GM12892 (cell line): ENCODE data around the gene KRTAP4-6.
"Not testable (repeated sequence)": the region's sequence is repeated elsewhere in the genome, so short reads cannot be mapped to it uniquely, and the experiment has no call there.

ENCODE experiments used
- DNase-seq: peaks from one replicate; pipeline ENCODE4 v3.0.0; 2011; ENCODE audit not compliant: insufficient read length
- FAIRE-seq: peaks from 2 replicates; lab custom pipeline; 2011; peaks lifted over from hg19 to GRCh38; lab: Jason Lieb, UNC
- POLR2A ChIP-seq: IDR thresholded peaks from 2 replicates; pipeline ENCODE4 v1.6.1; 2011; ENCODE audit warnings: low read depth, low read length, control low read depth
- POLR2AphosphoS5 ChIP-seq: IDR thresholded peaks from 2 replicates; pipeline ENCODE4 v1.6.1; 2011; ENCODE audit warnings: low read depth, low read length, control low read depth
- TAF1 ChIP-seq: IDR thresholded peaks from 2 replicates; pipeline ENCODE4 v1.6.1; 2011; ENCODE audit warnings: low read depth, mild to moderate bottlenecking, control low read depth, low read length, borderline replicate concordance

The KRTAP4-6 gene

DNA sequence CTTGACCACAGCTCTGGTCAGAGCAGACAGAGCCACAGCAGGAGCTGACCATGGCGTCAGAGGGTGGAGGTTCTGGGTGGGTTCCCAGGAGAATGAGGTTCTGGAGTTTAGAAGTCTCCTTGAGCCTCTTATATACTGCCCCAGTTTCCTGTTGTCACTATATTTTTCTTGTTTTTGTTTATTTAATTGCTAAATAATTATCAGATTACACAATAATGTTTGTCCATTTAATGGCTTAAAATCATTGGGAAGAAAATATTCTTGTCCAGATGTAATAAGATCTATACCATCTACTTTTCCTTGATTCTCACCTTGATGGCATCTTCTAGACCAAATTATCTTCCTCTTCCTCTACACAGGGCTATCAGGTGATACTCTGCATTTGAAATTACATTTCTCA lies 27.8 kb upstream of the KRTAP4-6 start, which contains the start of gene KRTAP4-3:
KRTAP4-3 (minus strand) TSS at position 101 of the 400 bp plus-strand sequence; CDS start at position 52, 49 bp downstream.
- DNase-seq (no peak), FAIRE-seq (no peak)
- no peak for TF ChIP-seq POLR2A
- no peak for TF ChIP-seq POLR2AphosphoS5
- TF ChIP-seq TAF1: no peak

DNA sequence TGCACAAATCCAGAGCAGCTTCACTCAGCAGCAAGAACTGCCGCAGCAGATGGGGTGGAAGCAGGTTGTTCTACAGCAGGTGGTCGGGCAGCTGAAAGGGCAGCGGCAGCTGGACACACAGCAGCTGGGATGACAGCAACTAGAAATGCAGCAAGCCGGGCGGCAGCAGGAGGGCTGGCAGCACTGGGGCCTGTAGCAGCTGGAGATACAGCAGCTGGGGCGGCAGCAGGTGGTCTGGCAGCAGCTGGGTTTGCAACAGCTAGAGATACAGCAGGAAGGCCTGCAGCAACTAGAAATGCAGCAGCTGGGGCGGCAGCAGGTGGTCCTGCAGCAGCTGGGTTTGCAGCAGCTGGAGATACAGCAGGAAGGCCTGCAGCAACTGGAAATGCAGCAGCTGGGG lies 27.2 kb upstream of the KRTAP4-6 start:
- no peak for DNase-seq
- FAIRE-seq: no peak
- TF ChIP-seq TAF1 (no peak), POLR2A (no peak), POLR2AphosphoS5 (no peak)

DNA sequence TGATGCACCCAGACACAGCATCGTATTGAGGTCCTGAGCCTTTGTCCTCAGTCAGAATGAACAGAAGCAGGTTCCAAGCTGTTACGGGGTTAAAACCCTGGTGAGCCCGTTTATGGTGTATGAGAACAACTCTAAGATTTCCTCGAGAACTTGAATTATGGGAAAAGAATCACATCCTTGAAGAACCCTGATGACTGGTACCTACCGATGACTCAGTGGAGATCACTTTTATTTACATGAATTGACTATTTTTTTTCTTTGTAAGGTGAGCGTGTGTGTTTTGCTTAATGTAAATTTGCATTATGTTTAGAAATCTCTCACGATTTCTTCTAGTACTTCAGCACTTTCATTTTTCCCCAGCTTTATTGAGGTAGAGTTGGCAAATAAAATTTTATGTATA lies 23.5 kb upstream of the KRTAP4-6 start:
- no peak for TF ChIP-seq POLR2A
- no peak for TF ChIP-seq TAF1
- TF ChIP-seq POLR2AphosphoS5: no peak
- DNase-seq (no peak), FAIRE-seq (no peak)

DNA sequence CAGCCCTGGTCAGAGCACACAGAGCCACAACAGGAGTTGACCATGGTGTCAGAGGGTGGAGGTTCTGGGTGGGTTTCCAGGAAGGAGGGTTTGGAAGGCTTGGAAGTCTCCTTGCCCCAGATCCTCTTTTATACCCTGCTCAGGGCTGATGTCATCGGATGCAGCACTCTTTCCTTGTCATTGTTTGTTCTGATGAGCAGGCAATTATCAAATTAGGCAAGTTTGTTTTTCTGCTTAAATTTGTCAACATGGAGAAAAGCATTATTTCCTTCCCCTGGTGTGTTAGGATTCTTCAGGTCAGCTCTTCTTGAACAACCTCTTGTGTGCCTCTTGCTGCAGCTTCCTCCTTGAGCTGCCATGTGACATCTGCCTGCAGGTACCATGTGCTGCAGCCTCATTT lies 20.3 kb upstream of the KRTAP4-6 start, which contains the start of gene KRTAP4-4:
KRTAP4-4 (minus strand) TSS at position 101 of the 400 bp plus-strand sequence; CDS start at position 44, 57 bp downstream.
- no peak for FAIRE-seq
- TF ChIP-seq TAF1 (no peak), POLR2A (no peak), POLR2AphosphoS5 (no peak)
- no peak for DNase-seq

DNA sequence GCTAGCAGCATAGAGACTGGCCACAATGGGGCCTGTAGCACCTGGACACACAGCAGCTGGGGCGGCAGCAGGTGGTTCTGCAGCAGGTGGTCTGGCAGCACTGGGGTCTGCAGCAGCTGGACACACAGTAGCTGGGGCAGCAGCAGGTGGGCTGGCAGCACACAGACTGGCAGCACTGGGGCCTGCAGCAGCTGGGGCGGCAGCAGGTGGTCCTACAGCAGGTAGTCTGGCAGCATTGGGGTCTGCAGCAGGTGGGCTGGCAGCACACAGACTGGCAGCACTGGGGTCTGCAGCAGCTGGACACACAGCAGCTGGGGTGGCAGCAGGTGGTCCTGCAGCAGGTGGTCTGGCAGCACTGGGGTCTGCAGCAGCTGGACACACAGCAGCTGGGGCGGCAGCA lies 19.8 kb upstream of the KRTAP4-6 start:
- DNase-seq, FAIRE-seq: not testable (repeated sequence)

DNA sequence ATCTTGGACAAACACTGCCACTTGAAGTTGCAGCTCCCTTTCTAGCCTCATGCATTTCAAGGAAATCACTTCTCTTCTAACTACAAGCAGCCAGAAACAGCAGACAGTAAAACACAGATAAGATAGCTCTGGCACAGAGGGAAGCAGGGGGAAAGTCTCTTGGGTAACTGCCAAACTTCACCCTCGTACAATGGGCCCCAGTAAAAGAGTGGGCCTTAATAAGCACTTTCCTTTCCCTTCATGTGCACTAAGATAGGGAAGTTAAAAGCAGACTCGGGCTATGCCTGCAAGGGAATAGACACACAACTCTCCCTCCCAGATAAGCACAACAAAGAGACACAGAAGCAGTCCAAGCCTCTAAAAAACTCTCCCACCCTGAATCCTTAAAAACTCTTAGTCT lies 13.5 kb upstream of the KRTAP4-6 start:
- TF ChIP-seq TAF1: no peak
- TF ChIP-seq POLR2A: no peak
- TF ChIP-seq POLR2AphosphoS5: no peak
- DNase-seq: no peak
- FAIRE-seq: no peak

DNA sequence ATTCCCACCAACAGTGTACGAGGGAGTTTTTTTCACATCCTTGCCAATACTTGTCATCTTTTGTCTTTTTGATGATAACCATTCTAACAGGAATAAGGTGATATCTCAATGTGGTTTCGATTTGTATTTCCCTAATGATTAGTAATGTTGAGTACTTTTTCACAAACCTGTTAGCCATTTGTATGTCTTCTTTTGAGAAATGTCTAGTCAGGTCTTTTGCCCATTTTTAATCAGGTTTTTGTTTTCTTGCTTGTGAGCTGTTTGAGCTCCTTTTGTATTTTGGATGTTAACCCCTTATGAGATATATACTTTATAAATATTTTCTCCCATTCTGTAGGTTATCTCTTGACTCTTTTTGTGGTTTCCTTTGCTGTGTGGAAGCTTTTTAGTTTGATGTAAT lies 11.2 kb upstream of the KRTAP4-6 start:
- FAIRE-seq: no peak
- TF ChIP-seq TAF1 (no peak), POLR2A (no peak), POLR2AphosphoS5 (no peak)
- no peak for DNase-seq

DNA sequence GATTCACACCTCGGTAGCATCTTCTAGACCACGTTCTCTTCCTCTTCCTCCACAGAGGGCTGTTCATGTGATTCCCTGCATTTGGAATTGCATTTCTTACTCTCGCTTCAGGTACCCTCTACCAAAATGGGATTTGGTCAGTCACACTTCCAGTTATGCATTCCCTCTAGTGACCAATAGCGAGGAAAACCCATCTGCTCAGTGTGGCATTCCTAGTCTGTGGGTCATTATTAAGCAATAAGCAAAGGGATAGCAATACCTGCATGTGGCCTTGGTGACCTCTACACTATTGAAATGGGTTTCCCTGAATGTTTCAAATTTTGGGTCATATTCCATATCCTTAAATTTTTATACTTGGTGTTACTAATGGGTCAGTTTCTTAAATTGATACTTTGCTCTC lies 9.7 kb upstream of the KRTAP4-6 start:
- TF ChIP-seq POLR2A (no peak), TAF1 (no peak), POLR2AphosphoS5 (no peak)
- FAIRE-seq (no peak), DNase-seq (no peak)

DNA sequence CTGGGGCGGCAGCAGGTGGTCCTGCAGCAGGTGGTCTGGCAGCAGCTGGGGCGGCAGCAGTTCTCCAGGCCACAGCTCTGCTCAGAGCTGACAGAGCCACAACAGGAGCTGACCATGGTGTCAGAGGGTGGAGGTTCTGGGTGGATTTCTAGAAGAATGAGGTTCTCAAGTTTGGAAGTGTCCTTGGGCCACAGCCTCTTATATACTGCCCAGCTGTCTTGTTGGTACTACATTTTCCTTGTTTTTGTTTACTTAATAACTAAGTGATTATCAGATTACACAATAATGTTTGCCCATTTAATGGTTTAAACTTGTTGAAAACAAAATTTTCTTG lies 9.3 kb upstream of the KRTAP4-6 start, which contains the start of gene KRTAP4-5:
KRTAP4-5 (minus strand) TSS at position 174 of the 334 bp plus-strand sequence; CDS start at position 116, 58 bp downstream.
- TF ChIP-seq POLR2A (no peak), POLR2AphosphoS5 (no peak), TAF1 (no peak)
- DNase-seq (no peak), FAIRE-seq (no peak)

DNA sequence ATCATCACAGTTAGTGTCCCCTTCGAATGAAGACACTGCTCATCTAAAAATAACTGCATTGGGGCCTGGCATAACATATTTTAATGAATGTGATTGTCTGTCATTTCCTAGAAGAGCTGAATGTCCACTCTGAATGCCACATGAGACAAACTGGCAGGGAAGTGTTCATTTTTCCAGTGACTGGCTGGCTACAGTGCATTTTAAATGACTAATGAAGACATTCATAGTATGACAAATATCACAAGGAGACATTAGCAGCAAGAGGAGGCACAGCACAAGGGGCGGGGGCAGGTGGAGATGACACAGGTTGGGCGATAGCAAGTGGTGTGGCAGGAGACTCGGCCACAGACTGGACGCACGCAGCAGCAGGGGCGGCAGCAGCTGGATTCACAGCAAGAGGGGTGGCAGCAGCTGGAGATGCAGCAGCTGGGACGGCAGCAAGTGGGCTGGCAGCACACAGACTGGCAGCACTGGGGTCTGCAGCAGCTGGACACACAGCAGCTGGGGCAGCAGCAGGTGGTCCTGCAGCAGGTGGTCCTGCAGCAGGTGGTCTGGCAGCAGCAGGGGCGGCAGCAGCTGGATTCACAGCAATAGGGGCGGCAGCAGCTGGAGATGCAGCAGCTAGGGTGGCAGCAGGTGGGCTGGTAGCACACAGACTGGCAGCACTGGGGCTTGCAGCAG lies 8.8 kb upstream of the KRTAP4-6 start:
- peak; percentile 65 for FAIRE-seq
- DNase-seq: not testable (repeated sequence)

DNA sequence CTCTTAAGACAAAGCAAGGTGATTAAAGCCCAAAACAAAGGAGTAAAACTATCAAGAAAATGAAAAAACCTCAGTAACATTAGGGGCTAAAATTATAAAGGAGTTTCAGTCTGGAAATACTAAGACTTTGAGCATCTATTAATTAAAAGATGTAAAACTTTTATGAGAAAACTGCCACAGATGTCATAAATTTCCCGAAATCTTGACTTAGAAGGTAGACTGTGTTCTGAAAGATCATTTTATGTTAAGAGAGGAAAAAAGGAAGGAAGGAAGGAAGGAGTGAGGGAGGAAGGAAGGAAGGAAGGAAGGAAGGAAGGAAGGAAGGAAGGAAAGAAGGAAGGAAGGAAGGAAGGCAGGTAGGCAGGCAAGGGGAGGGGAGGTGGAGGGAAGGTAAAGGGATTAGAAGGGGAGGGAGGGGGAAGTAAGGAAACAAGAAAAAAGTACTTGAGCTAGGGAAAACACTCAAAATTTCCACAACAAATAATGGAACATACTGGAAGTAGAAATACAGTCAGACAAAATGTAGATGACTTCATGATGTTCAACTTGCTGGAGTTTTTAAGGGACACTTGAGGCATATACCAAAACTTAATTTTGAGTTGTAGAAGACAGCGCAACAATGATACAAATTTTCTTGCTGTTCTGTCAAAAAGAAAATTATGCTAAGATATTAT lies 7.3 kb upstream of the KRTAP4-6 start:
- FAIRE-seq: no peak
- no peak for DNase-seq
- no peak for TF ChIP-seq TAF1
- no peak for TF ChIP-seq POLR2A
- TF ChIP-seq POLR2AphosphoS5: no peak

DNA sequence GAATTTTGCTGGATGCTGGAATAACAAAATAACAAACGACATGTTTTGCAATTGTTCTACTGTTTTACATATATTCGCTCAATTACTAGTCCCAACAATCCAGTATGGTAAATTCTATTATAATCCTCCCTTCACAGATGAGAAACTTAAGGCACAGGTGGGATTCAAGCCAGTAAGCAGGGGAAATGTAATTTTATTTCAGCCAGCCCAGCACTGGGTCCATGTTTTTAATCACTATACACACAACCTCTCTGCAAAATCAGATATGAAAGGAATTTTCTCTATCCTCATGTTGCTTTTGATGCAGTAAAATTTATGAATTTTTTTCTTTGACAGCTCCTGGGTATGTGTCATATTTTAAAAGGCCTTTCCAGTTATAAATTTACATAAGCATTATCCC lies 4.9 kb upstream of the KRTAP4-6 start:
- DNase-seq (no peak), FAIRE-seq (no peak)
- TF ChIP-seq TAF1: no peak
- no peak for TF ChIP-seq POLR2AphosphoS5
- TF ChIP-seq POLR2A: no peak

DNA sequence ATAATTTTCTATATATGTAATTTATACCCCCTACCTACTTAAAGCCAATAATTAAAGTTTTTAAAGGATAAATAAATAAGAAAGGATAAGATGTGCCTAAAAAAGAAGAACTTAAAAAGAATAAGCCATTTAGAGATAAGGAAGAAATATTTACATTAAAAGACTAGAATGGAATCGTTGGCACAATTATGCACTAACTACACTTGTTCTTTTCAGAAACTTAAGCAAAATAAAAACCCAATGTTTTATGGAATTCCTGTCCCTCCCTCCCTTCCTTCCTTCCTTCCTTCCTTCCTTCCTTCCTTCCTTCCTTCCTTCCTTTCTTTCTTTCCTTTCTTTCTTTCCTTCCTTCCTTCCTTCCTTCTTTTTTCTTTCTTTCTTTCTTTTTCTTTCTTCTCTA lies 4.5 kb upstream of the KRTAP4-6 start:
- no peak for TF ChIP-seq TAF1
- TF ChIP-seq POLR2AphosphoS5: no peak
- TF ChIP-seq POLR2A: no peak
- DNase-seq (no peak), FAIRE-seq (no peak)
